ENCODE results near the gene SMYD1.

SMYD1 gene

DNA sequence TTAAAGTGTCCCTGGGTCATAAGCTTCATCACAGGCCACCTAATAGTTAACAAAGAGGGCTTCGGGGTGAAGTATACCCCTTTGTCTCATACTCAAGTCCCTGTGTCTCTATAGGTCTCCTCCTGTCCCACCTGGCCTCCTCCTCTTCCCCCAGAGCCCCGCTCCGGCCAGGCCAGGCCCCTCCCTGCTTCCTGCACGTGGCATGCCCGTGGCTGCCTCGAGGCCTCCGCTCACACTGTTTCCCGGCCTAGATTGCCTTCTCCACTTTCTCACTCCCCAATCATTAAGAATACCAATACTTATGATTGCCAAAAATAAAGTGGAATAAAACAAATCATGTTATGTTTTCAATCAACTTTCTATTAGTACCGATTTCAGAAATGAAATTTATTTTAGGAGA lies 18.8 kb downstream of the SMYD1 start:
- no peak overlapping the region for H3K4me3 ChIP-seq (ENCODE audit: low read depth, low read length)

DNA sequence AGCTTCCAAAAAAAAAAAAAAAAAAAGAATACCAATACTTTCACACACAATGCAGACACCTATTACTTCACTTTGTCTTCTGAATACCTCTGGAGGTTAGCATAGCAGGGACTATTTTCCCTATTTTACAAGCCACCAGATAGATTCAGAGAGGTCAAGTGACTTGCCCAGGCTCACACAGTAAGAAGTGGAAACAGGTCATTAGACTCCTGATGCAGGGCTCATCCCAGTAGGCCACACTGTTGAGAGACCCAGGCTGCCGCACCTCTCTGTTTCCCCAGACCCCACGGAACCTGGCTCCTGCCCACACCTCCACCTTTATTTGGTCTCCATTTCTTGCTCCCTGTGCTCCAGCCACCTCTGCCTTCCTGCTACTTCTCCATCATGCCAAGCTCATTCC lies 19.4 kb downstream of the SMYD1 start:
- no peak overlapping the region for H3K4me3 ChIP-seq (ENCODE audit: low read depth, low read length)

DNA sequence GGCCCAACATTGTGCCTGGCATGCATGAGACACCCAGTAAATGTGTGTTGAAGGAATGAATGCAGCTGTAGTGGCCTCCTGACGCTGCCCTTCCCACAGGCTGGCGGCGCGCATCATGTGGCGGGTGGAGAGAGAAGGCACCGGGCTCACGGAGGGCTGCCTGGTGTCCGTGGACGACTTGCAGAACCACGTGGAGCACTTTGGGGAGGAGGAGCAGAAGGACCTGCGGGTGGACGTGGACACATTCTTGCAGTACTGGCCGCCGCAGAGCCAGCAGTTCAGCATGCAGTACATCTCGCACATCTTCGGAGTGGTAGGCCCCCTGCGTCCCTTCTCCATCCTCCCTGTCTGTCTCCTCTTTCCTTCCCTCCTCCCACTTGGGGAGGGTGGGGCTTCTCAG lies 20.1 kb downstream of the SMYD1 start:
- H3K4me3 ChIP-seq (ENCODE audit: low read depth, low read length): no peak overlapping the region

DNA sequence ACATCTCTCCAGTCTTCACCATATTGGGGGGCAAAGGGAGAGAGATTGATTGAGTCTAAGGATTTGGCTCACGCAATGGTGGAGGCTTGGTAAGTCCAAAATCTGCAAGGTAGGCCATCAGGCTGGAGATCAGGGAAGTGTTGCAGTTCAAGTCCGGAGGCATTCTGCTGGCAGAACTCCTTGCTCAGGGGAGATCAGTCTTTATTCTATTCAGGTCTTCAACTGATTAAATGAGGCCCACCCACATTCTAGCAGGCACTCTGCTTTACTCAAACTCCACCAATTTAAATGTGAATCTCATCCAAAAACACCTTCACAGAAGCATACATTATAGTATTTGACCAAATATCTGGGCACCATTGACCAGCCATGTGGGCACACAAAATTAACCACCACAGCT lies 21.4 kb downstream of the SMYD1 start:
- no peak overlapping the region for H3K4me3 ChIP-seq (ENCODE audit: low read depth, low read length)

DNA sequence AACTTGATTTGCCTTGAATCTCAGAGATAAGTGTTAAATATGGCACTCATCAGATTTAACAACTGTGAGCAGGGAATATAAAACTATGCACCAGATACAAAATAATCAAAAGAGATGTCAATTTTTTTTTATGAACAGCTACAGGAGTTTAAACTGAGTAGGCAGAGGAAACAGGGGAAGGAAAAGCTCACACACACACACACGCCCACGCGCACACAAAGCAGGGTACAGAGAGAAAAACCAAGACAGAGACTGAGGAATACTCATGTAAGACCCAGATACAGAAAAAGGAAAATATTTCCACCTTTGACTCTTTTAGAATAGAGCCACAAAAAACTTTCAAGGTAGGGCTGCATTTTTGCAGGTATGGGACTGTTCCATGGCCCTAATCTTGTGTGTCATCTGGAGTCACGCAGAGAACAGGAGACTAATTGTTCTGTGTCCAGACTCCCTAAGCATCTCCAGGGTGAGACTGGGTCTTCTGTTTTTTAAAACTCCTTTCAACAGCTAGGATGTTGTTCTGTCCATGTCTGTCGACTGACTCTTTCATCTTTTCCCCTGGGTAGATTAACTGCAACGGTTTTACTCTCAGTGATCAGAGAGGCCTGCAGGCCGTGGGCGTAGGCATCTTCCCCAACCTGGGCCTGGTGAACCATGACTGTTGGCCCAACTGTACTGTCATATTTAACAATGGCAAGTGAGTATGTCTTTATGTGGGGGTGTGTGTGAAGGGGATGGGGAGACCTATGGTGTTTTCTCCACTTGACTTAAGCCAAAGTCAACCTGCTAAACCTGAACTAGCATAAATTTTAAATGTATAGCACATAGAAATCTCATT lies 23.0 kb downstream of the SMYD1 start:
- H3K4me3 ChIP-seq (ENCODE audit: low read depth, low read length): no peak overlapping the region

DNA sequence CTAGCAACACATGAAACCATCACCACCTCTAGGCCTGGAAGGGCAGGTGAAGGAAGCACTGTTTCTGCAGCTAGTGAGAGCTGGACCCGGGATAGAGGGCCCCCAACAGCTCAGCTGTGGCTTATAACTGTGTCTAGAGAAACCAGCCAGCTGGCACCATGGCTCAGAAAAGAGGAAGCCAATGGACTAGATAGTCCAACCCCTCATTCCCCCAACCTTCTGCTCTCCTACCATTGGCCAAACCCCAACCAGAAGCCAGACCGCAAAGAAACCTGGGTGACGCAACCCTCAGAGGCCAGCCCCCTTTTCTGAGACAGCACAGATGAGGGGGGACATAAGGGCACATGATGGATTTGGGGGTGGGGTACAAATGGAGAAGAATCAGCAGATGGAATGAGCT lies 24.3 kb downstream of the SMYD1 start:
- no peak overlapping the region for H3K4me3 ChIP-seq (ENCODE audit: low read depth, low read length)

DNA sequence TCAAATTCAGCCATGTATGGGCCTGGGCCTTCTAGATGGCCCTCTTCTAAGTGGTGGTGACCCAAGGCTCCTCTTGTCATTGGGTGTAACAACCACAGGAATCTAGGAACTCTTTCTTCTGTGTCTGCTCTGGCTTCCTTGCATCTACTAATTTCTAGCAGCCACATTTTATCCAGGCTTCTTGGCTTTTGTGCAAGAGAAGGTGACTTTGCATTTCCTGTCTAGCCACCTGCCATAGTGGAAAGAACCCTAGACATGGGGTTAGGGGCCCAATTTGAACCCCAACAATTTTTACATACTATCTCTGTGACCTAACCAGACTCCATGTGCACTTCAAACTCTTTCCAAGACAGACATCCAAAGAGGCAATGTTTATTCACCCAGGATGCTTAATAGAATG lies 25.1 kb downstream of the SMYD1 start:
- no peak overlapping the region for H3K4me3 ChIP-seq (ENCODE audit: low read depth, low read length)

DNA sequence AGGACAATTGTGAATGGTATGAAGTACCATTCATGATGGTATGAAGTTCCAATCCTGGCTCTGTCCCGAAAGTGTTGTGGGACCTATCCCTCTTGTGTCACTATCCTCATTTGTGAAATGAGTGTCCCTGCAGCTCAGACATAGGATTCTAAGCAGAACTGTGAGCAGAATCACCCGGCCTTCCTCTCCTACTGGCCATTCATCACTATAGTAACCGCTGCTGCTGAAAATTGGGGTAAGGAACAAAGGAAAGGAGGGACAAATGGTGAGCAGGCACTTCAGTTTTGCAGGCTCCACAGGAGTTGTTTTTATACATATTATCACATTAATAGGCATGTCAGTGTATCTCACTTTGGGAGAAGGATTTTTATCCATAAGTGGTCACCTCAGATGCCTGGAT lies 27.4 kb downstream of the SMYD1 start:
- no peak overlapping the region for H3K4me3 ChIP-seq (ENCODE audit: low read depth, low read length)

DNA sequence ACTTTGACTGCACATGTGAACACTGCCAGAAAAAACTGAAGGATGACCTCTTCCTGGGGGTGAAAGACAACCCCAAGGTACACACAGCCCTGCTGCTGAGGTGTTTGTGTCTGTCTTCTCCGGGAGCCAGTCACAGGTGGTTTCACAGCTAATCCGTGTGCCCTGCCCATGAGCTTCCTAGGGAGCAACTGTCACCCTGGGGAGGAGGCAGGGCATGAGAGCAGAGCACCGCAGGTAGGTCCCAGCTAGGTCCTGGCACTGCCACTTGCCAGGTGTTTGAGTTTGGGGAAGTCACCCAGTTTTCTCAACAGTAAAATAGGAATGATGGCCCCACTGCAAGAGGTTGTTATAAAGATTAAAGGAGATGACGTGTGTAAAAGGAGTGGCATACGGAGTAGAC lies 29.1 kb downstream of the SMYD1 start:
- H3K4me3 ChIP-seq (ENCODE audit: low read depth, low read length): no peak overlapping the region

DNA sequence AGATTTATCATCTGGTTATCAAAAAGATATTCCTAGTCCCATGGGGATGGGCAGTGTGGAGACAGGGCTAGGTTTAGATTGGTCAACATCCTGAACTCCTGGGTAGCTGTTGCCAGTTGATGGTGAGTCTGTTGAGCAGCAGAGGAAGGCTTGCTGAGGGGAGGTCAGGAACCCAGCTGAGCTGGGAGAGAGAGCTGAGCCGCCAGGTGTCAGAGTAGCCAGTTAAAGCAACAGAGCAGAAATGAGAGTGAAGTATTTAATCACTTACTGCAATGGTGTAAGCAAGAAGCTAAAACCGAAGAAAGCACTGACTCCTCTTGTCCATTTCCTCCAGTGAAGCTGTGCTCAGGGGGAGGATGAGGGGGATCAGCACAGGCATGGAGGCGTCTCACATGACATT lies 29.6 kb downstream of the SMYD1 start:
- H3K4me3 ChIP-seq (ENCODE audit: low read depth, low read length): no peak overlapping the region

DNA sequence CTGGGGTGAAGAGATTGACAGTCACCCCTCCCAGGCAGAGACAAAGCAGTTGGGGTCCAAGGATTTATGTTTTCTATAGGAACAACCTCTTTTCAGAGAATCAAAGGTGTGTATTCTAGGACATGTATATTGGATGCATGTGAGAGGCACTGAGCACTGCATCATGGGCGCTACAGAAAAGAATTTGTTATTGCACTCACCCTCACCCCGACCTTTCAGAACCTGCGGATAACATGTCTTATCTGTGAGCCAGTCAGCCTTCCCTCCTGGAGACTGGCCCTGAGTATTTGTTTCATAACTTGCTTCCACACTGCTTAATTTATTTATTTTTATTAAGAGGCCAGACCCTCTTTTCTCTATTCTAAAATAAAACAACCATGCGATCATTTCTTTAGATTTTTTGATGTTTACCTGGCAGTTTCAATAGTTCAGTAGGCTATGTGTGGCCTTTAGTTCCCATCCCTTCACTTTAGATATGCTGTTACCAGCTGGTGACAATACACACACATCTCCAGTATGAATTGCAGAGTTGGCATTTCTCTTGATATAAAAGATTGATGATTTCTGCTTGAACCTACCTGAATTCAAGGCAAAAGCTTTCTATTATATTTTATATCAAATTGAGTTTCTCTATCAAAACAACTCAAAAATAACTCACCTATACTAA lies 30.4 kb downstream of the SMYD1 start:
- no peak overlapping the region for H3K4me3 ChIP-seq (ENCODE audit: low read depth, low read length)

DNA sequence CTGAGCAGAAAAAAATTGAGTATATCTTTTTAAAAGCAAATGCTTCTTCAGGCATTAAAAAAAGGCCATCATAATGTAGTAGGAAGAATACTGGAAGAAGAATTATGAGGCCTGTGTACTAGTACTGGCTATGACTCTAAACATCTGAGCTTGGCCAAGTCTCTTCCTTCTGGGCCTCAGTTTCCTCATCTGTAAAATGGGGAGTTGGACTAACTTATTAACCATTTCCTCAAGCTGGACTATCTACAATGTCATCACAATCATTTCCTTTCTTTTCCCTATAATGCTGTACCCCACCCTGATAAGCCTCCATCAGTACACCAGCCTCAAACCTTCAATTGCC lies 30.9 kb downstream of the SMYD1 start:
- H3K4me3 ChIP-seq (ENCODE audit: low read depth, low read length): no peak overlapping the region

DNA sequence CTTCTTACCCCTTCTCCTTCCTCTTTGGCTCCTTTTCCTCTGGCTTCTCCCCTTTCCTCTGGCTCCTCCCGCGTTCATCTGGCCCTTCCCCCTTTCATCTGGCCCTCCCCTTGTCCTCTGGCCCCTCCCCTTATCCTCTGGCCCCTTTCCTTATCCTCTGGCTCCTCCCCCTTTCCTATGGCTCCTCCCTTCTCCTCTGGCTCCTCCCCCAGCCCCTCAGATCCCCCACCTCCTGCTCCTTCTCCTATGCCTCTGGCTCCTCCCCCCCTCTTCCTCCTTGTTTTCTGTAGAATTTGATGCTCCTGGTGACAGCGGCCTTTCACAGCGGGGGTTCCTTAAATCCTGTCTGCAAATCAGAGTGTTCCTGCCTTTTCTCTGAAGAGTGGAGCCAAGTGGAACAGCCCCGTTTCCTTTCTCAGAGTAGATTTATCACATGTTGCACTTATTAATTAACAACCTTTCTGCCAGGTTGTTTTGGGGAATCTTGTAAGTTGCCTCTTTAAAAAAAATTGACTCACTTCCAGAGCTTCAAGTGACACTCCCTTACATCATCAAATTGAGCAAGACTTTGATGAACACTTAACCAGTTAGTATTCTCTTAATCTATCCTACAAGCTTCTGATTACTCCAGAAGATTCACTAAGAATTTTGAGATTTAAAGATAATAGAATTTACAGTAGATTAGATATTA lies 32.3 kb downstream of the SMYD1 start:
- H3K4me3 ChIP-seq (ENCODE audit: low read depth, low read length): no peak overlapping the region

DNA sequence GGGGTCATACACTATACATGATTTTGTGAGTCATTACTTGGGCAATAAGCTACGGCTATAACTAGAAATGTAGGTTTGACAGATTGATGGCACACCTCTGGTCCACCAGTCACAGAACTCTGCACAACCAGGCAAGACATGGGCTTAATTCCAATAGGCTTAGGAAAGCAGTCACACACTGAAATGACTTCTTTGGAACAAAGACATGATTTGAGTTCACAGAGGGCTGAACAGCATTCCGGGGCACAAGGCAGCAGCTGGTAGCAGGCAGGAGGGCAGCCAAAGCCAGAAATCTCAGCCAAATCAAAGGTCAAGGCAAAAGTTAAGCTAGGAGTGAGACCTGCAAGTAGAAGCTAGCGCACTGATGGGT lies 32.8 kb downstream of the SMYD1 start:
- no peak overlapping the region for H3K4me3 ChIP-seq (ENCODE audit: low read depth, low read length)

DNA sequence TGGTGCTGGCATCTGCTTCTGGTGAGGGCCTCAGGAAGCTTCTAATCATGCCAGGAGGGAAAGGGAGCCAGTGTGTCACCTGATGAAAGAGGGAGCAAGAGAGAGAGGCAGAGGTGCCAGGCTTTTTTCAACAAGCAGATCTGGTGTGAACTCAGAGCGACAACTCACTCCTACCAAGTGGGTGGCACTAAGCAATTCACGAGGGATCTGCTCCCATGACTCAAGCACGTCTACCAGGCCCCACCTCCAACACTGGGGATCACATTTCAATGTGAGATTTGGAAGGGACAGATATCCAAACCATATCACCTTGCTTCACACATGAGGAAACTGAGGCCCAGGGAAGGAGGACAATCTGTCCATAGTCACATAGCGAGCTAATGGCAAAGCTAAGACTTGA lies 41.2 kb downstream of the SMYD1 start:
- no peak overlapping the region for H3K4me3 ChIP-seq (ENCODE audit: low read depth, low read length)

DNA sequence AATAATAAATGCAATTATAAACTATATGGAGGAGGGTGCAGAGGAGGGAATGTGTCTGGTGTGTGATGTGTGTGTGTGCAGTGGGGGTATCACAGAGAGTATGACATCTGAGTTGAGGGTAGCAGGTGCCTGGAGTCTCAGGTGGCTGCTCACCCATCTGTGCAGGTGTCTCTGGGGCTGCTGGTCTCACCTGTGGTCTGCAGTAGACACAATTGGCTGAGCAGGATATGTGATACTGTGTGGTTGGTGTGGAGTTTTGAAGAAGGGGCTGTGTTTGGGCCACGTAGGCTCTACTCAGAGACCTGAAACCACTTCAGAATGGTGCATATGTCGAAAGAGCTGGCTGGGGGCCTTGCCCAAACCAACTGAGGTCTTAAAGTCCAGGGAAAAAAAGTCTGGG lies 43.2 kb downstream of the SMYD1 start:
- no peak overlapping the region for H3K4me3 ChIP-seq (ENCODE audit: low read depth, low read length)

DNA sequence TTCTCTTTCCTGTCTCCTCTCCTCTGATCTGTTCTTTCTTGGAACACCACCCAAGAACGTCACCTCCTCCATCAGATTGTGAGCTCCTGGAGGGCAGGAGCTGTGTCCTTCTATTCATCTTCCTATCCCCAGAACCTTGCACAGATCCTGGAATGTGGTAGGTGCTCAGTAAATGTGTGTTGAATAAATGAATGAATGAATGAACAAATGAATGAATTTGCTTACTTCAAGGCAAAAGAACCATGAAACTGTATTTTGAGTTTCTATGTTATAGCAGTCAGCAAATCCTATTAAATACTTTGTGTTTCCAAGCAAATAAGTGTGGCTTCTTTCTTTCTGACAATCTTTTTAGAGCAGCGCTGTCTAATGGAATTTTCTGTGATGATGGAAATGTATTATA lies 45.4 kb downstream of the SMYD1 start:
- H3K4me3 ChIP-seq (ENCODE audit: low read depth, low read length): no peak overlapping the region

DNA sequence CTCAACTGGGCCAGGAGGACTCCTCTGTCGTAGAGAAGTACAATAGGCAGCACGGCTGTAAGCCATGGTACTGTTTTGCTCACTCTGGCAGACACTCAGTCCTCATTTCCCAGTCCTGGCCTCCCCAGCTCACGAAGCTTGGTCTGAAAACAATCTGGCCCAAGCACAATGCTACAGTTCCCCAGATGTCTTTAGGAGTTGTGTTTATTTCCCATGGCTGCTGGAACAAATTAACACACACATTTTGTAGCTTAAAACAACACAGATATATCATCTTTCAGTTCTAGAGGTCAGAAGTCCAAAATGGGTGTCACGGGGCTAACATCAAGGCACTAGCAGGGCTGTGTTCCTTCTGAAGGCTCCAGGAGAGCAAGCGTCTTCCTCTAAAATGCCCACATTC lies 47.3 kb downstream of the SMYD1 start:
- no peak overlapping the region for H3K4me3 ChIP-seq (ENCODE audit: low read depth, low read length)

DNA sequence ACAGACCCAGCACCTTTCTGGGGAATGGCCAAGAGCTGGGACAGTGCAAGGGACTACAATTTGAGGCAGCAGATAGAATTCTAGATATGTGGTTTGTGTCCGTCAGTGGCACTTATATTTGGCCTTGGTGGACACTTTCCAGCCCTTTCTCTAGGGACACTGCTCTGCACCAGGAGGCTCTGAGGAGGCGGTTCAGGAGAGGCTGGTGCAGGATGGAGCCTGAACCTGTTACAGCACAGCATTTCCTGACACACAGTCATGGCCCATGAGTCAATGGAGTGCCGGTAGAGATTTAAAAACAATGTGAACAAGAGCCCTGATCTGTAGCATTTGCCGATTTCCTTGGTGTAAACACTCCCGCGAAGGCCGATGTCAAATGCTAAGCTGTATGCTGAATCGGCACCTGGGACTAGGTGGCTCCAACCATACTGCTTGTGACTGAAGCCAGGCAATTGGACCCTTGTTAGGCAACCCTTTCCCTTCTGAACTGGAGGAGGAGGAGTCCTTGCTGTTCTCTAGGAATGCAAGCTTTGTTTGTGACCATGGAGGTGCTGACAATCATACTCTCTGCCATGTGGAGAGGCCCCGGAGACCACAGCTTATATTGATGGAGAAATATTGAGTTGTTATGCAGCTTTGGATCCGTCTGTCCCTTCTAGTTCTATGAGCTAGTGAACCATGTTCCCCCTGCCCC lies 48.3 kb downstream of the SMYD1 start:
- no peak overlapping the region for H3K4me3 ChIP-seq (ENCODE audit: low read depth, low read length)

DNA sequence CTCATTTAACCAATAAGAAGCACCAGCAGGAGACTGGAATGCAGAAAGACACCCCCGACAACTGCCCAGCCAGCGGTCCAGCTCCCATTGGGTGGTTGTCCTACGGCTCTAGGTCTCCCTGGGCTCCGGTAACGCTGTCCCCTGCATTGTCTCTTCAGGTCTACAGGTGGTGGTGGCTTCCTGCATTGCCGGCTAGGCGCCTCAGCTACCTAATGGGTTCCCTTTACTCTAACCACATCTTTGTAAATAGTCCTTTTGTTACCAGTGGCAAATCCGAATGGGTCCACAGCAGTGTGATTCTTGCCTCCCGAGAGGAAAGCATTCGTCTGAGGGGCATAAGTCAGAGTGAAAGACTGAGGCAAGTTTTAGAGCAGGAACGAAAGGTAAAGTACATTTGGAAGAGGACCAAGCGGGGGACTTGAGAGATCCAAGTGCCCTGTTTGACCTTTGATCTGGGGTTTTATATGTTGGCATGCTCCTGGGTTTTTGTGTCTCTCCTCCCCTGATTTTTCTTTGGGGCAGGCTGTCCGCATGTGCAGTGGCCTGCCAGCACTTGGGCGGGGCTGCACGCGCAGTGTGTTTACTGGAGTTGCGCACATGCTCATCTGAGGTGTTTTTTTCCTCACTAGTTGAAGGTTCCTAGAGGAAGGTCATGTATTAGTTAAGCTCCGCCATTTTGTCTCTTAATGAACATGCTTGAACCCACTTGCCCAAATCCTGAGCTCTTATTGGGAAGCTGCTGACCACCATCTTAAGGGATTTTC lies 49.2 kb downstream of the SMYD1 start:
- no peak overlapping the region for H3K4me3 ChIP-seq (ENCODE audit: low read depth, low read length)

DNA sequence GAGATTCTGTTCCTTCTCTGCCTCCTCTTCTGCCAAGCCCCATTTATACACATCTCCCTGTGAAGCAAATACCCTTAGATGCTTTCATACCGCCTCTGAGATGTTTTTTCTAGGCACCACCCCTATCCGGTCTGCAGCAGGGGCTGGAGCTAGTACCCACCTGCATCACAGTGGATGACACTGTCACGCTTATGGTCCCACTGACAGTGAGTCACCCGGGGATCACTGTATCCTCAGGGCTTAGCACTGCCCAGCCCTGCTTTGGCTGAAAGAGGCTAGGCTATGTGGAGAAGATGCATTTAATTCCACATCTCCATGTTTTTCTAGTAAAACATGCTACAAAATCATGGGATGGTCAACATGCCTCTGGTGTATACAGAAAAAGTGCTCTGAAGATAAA lies 50.3 kb downstream of the SMYD1 start:
- H3K4me3 ChIP-seq (ENCODE audit: low read depth, low read length): no peak overlapping the region

All from iPS-11a (cell line).